HG03565 (cell line): ENCODE measurements around the gene PHF14.

Experiments
- ATAC-seq: cut with Tn5 transposase; IDR thresholded peaks from one replicate; pipeline ENCODE4 v1.9.1; 2021; ENCODE audit warnings: mild to moderate bottlenecking, moderate library complexity; ENCODE audit not compliant: unreplicated experiment

The PHF14 gene

DNA sequence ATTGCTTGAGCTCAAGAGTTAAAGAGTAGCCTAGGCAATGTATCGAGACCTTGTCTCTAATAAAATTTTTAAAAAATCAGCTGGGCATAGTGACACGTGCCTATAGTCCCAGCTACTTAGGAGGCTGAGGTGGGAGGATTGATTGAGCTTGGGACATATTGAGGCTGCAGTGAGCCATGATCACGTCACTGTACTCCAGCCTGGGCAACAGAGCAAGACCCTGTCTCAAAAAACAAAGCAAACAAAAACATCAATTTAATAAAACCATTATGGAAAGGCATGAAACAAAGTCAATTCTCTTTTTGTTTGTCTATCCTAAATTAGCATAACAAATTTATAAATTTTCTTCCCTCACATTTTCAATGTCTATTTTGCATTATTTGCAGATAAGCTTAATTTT, 108.4 kb downstream of the PHF14 start:
- no peak for ATAC-seq

DNA sequence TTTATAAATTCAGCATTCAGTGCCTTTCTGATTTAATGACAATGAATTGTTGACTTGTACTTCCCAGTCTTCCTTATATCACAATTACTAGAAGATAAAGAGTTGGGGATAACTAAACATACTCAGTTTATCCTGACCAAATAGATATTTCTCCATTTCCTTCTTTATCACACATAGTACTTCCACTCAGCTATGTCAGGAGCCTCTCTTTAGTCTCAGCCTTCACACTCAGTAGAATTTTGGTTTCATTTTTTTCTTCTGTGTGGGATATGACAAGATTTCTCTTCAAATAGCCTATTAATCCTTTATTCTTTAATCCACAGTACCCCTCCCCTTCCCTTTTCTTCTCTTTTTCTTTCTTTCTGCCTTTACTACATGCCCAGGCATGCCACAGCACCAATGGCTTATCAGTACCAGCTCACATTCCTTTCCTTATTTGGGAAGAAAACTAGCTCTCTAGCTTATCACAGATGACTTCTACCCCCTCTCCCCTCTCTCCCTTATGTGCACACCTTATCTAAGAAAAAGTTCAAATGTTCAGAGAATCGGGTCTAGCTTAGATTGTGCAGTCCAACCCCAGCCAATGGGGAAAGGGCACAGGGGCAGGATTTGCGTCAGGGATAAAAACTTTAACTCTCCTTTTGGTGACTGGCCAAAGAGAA, 109.0 kb downstream of the PHF14 start:
- ATAC-seq = no peak

DNA sequence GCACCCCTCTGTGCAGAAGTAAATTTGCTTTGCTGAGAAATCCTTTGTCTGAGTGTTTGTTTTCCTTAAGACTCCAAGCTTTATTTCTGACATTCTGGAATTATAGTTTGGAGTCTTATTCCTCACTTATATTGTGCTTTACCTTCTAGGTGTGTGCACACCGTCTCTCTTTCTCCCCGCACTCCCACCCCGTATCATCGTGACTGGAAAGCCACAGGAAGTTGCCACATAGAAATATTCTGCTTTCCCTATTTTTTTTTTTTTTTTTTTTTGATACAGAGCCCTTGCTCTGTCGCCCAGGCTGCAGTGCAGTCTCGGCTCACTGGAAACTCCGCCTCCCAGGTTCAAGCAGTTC, 109.5 kb downstream of the PHF14 start:
- no peak for ATAC-seq

DNA sequence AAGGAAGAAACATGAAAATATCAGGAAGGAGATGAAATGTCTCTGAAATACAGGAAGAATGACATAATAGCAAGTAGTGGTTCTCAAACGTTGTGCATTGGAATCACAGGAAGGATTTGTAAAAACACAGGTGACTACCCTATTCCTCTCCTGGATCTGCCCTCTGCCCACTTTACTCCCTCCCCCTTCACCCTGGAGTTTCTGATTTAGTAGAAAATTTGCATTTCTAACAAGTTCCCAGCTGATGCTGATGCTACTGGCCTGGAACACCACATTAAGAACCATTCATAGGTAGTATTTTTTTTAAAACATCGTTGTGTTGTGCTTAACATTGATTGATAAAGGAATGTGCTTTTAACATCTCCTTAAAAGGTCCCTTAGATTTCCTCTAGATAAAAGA, 130.9 kb downstream of the PHF14 start:
- no peak for ATAC-seq

DNA sequence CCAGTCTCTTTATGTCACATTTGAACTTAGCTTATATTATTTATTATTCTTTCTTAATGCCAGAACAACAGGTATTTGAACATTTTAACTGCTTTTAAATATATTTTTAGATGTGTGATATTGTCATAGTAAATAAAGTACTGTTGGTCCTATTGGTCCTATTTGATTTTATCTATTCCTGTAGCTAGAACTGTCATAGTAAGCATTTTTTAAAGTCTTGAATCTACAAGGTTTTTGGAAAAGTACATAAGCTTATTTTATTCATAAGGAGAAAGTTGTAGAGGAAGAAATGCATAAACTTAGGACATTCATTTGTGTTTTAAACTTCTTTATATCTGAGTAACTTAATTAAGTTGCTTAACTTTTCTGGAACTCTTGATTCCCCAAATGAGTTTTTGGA, 136.0 kb downstream of the PHF14 start:
- no peak for ATAC-seq

DNA sequence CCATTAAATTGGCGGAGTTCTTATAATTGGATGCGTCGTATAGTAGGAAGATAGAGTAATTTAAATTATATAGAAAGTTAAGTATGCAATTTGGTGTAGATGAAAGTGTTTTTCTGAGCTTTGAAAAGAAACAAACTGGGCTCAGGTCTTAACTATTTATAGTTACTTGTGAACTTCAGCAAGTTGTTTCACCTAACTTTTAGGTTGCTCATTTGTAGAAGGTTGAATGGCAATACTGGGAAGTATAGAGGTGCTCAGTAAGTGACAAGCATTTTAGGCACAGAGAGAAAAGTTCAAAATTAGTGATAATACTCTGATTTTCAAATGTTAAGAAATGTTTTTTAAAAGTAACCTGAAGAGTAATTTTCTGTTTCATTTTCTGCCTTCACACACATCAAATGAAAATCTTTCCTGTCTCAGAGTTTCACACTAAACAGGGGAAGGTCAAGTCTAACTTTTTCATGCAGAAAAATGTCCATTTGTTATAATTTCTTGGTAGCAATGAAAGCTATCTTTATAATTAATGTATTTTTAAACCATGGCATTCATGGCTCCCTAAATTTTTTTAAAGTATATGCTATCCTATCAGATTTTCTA, 146.5 kb downstream of the PHF14 start:
- peak; percentile 53 for ATAC-seq

DNA sequence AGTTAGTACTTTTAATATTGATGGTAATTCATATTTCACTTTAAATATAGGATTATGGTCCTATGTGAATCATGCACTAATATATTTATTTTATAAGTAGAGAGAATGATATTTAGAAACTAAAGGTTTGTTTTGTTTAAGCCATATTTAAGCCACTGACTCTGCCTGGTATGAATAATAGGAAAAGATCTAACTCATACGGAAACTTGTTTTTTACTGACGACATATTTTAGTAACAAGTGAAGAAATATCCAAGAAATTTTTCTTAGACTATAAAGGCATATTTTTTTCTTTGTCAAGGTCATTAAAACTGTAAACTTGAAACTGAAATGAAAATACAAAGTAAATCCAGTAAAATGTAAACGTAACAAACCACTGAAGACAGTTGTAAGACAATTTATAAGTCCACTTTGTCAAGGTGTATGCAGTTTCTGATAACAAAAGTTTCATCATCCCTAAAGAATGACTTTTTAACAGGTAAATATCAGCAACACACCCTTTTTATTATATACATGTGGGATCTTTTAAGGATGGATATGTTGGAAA, 147.1 kb downstream of the PHF14 start:
- peak; percentile 28 for ATAC-seq

DNA sequence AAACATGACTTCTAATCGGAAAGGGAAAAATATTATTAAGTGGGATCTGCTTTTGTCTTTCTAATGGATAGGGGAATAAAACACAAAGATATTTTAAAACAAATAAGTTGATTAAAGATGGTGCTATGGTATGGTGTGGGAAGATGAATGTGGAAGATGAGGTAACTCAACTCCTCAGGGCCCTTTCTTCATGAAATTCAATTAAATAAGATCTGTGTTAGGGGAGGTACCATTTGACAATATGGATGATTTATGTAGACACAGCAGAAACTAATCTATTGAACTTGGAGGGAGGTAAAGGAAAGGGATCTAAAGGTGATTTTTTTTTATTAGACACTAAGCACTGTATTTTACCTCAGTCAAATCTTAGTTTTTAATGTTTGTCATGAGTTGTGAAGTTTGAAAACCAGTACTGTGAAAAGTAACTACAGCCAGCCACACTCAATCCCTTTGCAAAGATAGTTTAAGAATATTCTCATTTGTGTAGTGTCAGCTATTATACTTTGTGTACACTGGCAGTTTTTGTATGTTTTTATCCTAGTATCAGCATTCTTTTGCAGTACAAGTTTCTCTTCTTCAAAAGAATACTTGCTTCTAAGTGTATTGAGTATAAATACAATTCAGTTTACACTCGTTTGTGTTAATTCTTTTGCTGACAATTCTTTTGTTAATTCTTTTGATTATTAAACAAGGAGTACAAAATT, 151.3 kb downstream of the PHF14 start:
- ATAC-seq = no peak

DNA sequence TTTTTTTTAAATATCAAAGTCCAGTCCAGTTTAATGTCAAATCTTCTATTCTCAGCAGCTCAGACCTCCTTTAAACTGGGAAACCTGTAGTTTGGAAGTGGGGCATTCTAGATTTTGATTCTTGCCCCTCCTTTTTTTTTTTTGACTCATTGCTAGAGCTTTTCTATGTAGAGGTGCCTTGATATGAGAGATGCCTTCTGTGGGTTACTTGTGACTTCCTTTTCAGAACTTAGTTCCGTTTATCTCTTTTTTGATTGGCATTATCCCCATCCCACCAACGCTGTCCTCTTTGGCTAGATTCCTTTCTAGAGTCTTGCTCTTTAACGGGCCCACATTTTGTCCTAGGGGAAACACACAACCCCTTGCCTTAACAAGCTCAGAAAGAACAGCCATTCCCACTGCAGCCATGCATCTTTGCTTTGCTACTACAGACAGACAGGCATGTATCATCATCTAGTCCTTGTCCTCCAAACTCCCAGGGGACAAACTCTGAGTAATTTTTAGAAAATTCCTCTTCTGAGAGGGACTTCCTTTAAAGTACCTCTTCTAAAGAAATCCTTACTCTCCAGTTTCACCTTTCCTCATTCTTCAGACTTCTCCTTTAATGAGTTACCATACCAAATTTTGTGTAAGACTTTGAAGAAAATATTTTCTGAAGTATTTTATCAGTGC, 153.6 kb downstream of the PHF14 start:
- ATAC-seq = no peak

DNA sequence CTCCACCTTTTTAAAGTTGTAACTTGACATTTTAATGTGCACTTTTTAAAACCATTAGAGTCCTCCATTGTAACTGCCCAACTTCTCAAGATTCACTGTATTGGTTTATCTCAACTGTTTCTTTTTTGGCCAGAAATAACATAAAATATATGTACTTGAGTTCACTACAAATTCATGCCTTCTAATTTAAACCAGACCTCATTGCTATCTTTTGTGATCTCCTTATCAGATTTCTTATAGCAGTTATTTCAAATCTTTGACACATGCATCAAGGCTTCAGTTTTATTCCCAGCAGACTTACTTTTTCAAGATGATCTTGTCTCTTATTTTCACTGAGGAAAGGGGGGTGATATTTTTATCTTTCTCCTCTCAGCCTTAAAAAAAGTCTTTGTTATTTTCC, 154.3 kb downstream of the PHF14 start:
- ATAC-seq = no peak

DNA sequence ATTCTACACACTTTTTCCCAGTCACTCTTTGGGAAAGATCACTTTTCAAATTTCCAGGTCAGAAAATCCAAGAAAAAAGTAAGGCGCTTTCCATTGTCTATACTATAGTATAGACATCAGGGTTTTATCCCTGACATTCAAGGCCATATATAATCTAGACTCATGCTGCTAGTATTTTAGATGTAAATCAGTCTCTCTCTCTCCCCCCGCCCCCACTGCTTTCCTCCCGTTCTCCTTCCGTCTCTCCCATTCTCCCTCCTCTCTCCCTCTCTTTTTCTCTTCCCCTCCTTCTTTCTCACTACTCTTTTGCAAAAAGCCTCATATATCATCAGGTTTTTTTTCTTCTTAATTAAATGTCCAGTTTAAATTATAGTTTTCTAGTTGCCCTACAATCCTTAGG, 154.8 kb downstream of the PHF14 start:
- no peak for ATAC-seq

DNA sequence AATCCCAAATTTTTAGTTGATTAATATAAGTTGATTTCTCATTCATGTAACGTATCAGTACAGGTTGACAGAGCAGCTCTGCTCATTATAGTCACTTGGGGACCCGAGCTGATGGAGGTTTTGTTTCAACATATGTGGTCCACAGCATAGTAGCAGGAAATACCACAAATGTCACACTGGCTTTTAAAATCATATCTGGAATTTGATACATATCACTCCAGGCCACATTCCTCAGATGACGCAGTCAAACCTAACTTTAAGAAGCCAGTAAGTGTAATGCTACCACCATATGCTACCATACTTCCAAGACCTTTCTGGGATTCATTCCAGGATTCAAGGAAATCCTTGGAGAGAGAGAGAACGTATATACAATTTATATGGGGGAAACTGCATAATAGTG, 156.3 kb downstream of the PHF14 start:
- ATAC-seq = no peak

DNA sequence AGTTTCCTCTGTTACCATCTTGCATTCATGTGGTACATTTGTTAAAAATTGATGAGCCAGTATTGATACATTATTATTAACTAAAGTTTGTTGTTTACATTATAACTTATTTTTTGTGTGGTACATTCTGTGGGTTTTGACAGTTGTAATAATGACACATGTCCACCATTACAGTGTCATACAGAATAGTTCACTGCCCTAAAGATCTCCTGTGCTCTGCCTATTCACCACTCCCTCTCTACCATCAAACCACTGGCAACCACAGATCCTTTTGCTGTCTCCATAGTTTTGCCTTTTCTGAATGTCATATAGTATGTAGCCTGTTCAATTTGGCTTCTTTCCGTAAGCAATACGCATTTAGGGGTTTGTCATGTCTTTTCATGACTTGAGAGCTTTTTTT, 156.9 kb downstream of the PHF14 start:
- no peak for ATAC-seq

DNA sequence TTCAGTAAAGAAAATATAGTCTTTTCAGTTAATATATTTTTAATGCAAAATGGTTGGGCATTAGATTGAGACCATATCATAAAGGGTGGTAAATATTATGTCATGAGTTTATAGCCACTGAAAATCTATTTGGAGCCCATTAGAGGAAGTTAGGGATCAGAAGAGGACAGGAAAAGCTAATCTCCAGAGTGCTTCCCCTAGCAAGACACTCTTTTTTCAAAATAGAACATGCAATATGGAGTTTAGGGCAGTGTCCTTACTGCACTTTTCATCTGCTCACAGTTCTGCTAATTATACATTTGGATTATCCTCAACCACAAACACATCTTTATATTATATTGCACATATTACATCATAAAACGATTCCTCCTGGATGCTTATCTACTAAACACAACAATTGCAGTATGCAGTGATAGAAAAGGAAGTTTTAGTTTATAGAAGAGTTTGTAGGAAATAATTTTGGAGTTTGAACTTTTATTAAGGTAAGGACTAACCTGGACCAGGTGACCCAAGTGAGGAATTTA, 159.8 kb downstream of the PHF14 start:
- ATAC-seq = no peak

DNA sequence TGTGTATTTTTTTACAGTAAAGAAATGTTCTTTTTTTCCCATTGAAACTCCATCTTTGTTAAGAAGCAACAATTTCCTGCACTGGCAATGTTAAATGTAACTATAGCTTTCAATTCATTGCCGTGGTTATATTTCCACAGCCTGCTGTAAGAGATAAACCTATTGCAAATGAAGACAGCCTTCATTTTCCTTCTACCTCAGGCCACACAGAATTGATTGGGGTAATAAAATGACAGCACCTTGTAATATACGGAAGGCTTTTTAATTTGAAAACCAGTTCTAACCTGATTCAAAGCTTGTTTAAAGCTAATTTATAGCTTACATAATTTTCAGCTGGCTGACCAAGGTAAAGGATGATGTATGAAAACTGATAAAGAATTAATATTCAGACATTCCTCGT, 161.9 kb downstream of the PHF14 start:
- no peak for ATAC-seq

DNA sequence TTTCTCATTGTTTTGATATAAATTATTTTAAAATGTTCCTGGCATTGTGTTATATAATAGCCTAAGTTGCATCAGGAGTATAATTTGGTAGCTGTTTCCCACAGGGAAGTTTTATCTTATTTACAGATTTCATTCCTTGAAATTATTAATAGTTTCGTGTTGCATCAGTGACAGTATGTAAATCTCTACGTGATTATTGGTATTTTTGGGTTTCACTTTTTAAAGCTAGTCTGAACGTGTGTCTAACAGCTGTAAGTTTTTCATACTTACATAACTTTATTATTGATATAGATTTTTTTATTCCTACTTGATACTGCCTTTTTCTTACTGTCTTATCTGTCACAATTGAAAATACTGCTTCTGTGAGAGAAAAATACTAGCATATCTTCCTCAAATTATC, 167.9 kb downstream of the PHF14 start:
- no peak for ATAC-seq

DNA sequence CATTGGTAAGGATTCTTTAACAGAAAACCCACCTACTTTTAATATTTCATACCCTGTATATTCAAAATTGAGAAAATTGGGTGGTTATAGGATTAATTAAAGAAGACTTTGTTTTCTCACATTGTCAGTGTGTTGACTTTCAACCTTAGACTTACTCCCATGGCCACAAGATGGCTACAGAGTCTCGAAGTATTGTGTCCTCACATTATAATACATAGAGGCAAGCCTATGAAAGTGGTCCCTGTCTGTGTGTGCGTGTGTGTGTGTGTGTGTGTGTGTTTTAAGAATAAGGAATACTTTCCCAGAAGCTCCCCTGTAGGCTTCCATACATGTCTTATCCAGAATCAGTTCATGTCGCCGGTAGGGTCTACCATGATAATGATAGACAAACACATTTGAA, 180.0 kb downstream of the PHF14 start:
- ATAC-seq = no peak

DNA sequence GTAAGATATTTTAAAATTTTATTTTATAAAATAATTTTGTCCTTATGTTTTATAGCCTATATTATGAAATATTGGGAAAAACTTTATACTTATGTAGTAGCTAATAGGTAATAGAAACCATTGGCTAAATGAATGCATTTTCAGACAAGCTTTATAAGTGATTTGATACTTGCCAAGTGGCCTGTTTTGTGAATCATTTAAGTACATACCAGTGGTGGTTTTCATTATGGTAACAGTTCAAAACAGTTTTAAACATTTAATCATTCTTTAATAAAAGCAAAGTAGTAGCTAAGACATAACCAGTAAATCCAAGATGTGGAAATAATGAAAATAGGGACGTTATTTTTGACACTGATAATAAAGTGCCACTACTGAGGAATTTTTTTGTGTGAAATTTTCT, 182.2 kb downstream of the PHF14 start:
- ATAC-seq = no peak

DNA sequence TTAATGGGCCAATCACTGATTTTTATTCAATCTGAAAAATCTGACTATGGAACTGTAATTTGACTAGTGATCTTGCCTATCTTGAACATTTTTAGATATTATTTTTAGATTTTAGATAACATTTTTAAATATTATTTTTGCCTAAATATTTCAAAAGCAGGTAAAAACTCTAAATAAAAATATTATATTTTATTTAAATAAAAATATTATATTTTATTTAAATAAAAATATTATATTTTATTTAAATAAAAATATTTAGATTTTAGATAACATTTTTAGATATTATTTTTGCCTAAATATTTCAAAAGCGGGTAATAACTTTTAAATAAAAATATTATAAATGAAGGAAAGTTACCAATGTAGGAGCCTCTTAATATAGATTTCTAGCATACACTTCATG, 187.8 kb downstream of the PHF14 start:
- no peak for ATAC-seq

DNA sequence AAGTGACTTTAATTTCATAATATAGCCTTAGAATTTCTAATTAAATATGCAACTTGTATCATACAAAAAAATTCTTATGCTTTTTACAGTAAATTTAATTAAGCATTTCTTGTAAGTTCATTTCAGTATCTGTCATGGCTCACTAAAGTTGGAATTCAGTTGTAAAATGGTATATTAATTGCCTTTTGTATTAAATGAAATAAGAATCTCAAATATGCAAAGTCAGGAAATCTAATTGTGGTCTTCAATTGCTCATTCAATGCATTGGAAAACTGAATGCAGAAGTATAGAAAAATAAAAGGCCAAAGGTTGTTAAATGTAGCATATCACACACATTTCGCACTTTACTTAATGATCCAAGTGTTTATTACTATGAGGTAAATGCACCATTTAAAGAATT, 189.5 kb downstream of the PHF14 start:
- ATAC-seq = no peak

DNA sequence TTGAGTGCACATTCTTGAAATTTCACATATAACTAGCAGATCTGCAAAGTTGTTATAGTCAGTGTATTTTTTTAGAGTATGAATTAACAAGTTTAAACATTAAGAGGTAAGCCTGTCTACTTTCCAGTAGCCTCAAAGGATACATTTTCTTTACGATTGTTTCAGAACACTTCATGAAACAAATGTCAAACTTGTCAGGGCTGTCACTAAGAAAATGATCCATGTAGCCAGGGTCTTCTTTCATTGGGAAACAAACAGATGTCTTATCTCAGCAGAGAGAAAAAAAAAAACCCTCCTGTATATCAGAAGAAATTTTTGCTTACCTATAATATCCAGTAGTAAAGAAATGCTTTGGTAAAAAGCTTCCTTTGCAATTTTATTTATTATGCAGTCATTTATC, 192.4 kb downstream of the PHF14 start:
- ATAC-seq = no peak
